ACHN (cell line): ENCODE data around the gene SCIN.
"Not testable (repeated sequence)": the region's sequence is repeated elsewhere in the genome, so short reads cannot be mapped to it uniquely, and the experiment has no call there.

Experiments used
- DNase-seq: peaks from one replicate; pipeline ENCODE4 v3.0.0-alpha.2; 2015
- in situ Hi-C: cut with HindIII; loops from 2 replicates; pipeline ENCODE4 v1.10.0; 2017; ENCODE audit warnings: low sequenced_read_pairs, low pct_ligation_motif_present, low pct_unique_long_range_greater_than_20kb

The SCIN gene

DNA sequence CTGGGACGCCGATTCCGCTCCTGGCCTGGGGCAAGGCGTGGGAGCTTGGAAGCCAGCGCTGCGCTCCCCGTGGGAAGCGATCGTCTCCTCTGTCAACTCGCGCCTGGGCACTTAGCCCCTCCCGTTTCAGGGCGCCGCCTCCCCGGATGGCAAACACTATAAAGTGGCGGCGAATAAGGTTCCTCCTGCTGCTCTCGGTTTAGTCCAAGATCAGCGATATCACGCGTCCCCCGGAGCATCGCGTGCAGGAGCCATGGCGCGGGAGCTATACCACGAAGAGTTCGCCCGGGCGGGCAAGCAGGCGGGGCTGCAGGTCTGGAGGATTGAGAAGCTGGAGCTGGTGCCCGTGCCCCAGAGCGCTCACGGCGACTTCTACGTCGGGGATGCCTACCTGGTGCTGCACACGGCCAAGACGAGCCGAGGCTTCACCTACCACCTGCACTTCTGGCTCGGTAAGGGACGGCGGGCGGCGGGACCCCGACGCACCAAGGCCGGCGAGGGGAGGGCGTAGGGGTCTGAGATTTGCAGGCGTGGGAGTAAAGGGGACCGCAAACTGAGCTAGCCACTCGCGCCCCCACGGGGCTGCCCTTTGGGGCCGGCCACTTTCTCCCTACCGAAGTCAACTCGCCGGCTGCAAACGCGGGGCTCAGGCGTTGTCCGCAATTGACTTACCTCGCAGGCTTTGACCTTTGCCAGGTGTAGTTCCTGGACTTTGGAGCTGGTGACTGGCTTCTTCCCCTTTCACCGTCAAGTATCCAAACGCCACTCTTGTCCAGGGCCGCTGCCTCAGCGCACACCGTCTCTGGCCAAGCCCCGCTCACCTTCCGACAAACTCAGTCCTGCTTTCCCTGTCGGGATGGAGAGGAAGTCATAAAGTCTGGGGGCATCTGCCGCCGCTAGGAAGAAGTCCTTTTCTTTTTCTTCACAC lies at the start of gene SCIN:
TSS of gene SCIN (plus strand) at position 187 of the 928 bp plus-strand sequence. CDS start at position 254, 67 bp downstream.
- in situ Hi-C loops = no loop called here
- DNase-seq = peak; percentile 92

DNA sequence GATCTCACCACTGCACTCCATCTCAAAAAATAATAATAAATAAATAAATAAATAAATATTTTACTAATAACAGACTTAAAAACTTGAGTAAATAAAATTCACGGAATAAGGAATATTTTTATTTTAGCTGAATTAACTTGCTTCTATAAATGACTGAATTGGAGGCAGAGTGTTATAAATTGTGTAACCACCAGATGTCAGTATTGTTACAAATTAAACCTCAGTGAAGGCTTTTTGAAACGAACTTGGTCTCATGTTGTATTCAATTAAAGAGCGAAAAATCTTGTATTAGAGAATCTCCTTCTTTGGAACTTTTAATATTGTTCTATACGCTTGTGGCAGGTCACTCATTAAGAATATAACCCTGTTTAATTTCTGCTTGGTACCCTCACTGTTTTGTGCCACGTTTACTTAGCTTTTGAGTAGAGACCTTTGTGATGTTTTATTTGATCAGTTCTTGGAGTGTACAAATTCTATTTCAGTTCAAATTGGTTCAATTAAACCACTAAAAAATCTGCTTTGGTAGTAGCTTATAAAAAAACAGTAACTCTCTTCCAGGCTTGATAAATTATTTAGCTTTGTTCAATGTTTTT lies 45.6 kb upstream of the SCIN start:
- in situ Hi-C loops = no loop called here
- peak; percentile 83 for DNase-seq

DNA sequence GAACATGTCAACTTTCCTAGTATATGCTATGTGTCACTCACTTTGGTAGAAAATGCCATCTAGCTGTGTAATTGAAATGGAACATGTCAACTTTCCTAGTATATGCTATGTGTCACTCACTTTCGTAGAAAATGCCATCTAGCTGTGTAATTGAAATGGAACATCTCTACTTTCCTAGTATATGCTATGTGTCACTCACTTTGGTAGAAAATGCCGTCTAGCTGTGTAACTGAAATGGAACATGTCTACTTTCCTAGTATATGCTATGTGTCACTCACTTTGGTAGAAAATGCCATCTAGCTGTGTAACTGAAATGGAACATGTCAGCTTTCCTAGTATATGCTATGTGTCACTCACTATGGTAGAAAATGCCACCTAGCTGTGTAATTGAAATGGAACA lies 43.8 kb upstream of the SCIN start:
- DNase-seq, in situ Hi-C loops: not testable (repeated sequence)

DNA sequence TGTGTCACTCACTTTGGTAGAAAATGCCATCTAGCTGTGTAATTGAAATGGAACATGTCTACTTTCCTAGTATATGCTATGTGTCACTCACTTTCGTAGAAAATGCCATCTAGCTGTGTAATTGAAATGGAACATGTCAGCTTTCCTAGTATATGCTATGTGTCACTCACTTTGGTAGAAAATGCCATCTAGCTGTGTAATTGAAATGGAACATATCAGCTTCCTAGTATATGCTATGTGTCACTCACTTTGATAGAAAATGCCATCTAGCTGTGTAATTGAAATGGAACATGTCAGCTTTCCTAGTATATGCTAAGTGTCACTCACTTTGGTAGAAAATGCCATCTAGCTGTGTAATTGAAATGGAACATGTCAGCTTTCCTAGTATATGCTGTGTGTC lies 42.9 kb upstream of the SCIN start:
- DNase-seq, in situ Hi-C loops: not testable (repeated sequence)

DNA sequence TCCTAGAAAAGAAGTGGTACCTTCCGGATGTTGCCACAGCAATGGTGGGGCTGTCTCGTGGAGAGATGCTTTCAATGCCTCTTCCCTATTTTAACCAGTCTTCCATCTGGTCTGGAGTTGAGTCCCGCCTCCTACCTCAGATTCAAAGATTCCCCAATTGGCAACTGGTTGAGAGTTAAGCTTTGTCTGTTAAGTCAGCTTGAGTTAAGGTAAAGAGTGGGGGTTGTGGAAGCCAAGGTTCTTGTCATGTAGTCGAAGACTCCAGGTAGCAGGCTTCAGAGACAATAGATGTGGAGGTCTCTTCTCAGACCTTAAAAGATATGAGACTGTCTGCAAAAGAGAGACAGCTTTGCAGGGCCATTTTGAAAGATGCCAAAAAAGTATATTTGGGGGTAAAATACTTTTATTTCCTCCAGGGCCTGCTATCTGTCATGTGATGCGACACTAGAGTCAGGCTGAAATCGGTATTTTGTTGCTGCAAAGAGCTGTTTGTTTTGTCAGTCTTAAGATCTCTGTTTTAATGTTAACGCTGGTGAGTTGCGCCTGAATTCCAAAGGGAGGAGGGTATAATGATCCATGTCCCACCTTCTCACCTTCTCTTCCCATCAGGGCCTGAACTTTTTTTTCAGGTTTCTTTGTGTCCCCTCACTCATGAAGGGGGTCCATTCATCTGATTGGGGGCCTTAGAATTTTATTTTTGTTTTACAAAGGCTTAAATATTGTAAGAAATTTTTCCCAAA lies 40.4 kb upstream of the SCIN start:
- in situ Hi-C loops = no loop called here
- no peak for DNase-seq

DNA sequence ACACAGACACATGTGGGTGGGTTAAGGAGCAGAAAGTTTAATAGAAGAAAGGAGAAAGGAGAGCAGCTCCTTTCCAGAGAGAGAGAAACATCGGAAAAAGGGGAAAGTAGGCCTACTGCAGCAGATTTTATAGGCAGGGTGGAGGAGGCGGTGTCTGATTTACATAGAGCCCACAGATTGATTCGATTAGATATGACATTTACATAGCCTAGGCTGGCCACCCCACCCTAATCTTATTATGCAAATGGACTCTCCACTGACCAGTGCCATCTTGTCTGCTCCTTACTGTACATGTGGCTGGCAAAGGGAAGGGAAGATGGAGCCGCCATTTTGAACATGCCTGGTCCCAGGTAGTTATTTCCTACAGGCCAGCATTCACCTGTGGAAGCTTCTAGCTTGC lies 38.7 kb upstream of the SCIN start:
- DNase-seq = no peak
- in situ Hi-C loops = no loop called here

DNA sequence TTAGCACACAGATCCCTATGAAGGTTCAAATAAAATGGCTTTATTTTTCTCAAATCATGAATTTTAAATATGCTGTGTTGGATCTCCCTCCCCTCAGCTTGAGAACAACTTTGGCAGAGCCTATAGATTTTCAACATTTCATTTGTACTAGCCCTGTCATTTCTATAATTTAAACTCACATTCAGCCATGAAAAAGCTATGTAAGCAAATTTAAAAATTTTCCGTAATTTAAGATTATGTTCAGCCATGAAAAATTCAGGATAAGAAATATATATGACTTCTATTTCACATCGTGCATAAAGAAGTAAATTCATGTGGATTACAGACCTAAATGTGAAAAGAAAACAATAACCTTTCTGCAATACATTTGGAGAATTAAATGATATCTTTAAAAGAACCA lies 36.5 kb upstream of the SCIN start:
- in situ Hi-C loops = no loop called here
- no peak for DNase-seq

DNA sequence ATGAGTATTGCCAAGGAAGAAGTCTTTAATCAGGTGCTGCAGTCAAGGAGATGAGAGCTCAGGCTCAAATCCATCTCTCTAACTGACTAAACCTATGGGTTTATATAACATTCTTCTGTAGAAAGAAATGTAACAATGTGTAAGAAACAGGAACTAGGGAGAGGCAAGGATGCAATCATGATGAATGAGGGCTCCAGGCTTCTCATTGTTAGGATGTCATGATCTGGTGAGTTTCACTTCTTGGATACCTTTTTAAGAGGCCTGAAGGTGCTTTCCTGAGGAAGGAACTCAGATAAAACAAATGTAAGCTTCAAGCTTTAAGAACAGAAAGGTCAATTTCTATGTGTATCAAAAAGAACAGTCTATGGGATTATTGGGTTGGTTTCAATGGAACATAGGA lies 30.8 kb upstream of the SCIN start:
- in situ Hi-C loops = no loop called here
- DNase-seq = no peak

DNA sequence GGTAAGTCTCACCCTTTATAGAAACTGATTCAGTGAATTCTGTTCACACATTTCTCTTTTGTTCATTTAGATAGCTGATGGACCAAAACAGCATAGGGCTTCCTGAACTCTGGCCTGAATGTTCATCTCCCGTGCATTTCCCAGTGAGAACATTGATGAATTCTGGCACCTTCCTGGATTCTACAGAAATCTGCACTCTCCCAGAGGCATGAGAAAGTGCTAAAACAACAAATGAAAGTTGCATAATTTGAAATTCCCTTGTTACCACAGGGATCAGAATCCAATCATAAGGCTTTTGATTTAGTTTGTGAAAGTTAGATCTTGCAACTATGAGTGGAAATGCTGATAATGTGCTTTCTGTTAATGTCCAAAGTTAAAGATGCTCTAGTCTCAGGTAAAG lies 29.7 kb upstream of the SCIN start:
- in situ Hi-C loops = no loop called here
- DNase-seq = no peak

DNA sequence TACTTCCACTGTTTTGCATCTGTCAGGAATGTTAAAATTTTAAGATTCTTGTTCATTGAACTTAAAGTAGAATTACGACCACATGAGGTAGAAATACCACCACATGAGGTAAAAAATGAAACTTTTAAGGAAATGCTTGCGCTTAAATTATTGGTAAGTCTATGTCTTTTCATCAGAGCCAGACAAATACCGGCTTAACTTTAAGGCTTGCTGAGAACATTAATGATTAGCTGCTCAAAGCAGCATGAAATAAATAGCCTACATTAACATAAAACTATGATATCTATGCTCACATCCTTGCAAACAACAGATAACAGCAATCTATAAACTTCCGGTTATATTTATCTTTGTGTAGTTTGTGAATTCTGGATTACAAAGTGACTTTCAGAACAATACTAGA lies 26.9 kb upstream of the SCIN start:
- peak; percentile 44 for DNase-seq
- in situ Hi-C loops = no loop called here

DNA sequence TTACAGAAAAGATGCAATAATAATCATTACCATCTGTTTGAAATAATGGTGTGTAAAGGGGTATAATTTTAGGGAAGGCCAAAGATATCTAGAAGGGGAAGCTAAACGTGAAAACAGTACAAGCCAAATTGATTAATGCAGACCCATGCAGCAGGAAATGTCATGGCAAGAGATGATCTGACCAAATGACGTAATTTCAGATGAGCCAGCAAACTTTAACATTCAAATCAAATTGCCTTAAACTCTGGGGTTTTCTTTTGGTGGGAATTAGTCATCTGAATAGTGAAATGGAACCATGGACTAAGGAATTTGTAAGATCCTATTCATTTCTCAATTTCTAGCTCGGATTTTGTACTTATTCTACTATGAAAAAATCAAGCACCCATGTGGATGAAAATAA lies 21.4 kb upstream of the SCIN start:
- in situ Hi-C loops = no loop called here
- DNase-seq = peak; percentile 63

DNA sequence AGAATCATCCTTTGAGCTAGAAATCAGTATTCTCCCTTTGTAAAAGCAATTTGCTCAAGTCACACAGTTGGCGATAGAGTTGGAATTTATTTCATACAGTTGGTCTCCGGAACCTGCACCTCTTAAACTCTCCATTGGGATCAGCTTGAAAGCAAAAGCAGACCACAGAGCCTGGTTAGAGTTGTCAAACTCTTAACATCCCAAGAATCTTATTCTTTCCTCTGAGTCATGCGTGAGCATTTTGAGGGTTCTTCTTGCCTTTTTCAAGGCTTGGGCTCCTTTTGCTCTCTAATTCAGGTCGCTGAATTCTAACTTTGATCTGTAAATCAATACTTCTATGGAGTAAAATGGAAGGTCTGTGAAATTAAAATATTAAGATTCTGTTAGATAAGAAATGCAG lies 19.6 kb upstream of the SCIN start:
- DNase-seq = peak; percentile 88
- in situ Hi-C loops = no loop called here

DNA sequence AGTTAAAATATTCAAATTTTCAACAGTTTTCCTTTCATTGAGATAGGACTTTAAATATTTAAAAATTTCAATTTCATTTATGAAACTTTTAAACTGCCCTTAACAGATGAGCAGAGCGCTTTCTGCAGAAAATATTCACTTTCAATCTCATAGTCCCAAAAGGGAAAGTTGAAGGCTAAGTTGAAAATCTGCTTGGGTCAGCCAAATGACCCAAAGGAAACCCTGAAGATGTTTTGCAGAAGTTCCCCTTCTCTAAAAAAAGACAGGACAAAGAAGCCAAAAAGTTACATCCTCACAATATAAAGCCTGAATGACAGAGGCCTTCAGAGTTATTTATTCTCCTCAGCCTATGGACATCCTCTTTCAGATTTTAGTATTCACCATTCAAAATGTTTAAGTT lies 17.6 kb upstream of the SCIN start:
- in situ Hi-C loops = no loop called here
- no peak for DNase-seq

DNA sequence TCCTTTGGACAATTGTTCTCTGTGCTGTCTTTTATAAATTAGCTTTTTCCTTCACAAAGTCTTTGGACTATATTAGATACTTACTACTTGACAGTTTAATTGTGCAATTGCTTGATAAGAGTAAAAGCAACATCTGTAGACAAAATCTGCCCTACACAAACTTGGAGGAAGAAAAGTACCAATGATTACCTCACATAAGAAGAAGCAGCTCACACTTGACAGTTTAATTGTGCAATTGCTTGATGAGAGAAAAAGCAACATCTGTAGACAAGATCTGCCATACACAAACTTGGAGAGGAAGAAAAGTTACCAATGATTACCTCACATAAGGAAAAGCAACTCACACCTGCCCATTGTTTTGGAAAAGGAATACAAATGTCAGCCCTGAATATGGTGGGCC lies 17.1 kb upstream of the SCIN start:
- in situ Hi-C loops = no loop called here
- DNase-seq = no peak

DNA sequence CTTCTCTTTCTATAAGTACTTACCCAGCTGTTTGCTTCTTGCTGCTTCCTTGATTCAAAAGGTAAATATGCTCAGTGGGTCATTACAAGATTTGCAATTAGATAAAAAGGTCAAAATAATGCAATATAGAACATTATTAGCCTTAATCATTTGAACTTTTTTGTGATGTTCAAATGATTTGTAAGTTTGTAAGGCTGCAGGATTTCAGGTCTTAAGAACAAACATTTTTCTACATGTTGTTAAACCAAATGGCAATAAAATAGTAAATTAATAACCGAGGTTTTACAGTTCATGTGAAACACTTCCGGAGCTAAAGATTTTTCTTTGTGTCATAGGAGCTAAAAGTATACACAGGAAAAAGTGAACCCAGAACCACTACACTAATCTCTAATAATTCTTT lies 16.2 kb upstream of the SCIN start:
- in situ Hi-C loops = no loop called here
- peak; percentile 69 for DNase-seq

DNA sequence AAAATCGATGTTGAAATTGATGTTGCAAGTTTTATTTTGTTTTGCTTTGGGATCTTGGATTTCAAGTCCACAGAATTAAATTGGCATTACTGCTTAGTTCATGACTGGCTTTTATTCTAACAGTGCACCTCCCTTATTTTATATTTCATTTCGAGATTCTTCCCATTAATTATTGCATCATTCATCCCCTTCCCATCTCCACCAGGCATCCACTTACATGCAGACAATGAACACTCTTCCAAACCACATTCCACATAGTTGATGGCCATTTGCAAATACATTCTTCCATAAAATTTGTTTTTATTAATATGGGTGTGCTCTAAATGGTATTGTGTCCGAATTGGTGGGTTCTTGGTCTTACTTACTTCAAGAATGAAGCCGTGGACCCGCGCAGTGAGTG lies 15.6 kb upstream of the SCIN start:
- in situ Hi-C loops = no loop called here
- no peak for DNase-seq

DNA sequence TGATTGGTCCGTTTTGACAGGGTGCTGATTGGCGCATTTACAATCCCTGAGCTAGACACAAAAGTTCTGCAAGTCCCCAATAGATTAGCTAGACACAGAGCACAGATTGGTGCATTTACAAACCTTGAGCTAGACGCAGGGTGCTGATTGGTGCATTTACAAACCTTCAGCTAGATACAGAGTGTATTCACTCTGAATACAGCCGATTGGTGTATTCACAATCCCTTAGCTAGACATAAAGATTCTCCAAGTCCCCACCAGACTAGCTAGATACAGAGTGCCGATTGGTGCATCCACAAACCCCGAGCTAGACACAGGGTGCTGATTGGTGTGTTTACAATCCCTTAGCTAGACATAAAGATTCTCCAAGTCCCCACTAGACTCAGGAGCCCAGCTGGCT lies 14.8 kb upstream of the SCIN start:
- in situ Hi-C loops, DNase-seq: not testable (repeated sequence)

DNA sequence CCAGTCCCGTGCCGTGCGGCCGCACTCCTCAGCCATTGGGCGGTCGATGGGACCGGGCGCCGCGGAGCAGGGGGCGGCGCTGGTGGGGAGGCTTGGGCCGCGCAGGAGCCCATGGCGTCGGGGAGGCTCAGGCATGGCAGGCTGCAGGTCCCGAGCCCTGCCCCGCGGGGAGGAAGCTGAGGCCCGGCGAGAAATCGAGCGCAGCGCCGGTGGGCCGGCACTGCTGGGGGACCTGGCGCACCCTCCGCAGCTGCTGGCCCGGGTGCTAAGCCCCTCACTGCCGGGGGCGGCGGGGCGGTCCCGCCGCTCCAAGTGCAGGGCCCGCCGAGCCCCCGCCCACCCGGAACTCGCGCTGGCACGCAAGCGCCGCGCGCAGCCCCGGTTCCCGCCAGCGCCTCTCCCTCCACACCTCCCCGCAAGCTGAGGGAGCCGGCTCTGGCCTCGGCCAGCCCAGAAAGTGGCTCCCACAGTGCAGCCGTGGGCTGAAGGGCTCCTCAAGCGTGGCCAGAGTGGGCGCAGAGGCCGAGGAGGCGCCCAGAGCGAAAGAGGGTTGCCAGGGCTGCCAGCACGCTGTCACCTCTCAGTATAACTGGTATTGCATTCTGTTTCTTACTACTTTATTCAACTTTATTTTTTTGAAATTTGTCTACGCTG lies 14.3 kb upstream of the SCIN start:
- in situ Hi-C loops = not testable (repeated sequence)

DNA sequence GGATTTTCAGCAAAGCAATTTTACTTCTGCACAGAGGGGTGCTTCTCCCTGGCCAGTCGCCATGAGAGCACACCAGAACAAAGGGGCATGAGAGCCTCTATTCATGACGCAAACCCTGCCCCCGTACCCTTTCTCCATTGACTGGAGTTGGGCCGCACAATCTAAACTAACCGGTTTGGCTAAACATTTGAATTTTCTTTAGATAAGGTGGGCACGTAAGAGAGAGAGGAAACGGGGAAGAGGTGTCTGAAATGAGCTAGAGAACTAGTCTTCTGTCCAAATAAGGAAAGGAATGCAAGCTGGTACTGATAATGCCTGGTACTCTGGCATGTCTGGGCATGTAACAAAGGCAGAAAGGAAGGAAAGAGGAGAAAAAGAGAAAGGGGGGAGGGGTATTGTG lies 13.2 kb upstream of the SCIN start:
- in situ Hi-C loops = no loop called here
- peak; percentile 57 for DNase-seq

More for the DNA sequence above, 14.3 kb upstream of the SCIN start:
- not testable (repeated sequence) for DNase-seq
